IMR-90 (cell line): ENCODE data around the gene XIRP1. TPM values are rescaled to one million over a fixed set of nuclear protein-coding genes. Genes with fewer than 3 reads are reported as not detected.

ENCODE experiments used
- ATAC-seq: fragments of 200-7000 bp; cut with Tn5 transposase; 2 replicates; pipeline ENCODE4 v1.9.1; 2020; ENCODE audit warnings: low read depth, mild to moderate bottlenecking, moderate library complexity
- BruUV-seq: library from RNA; stranded (reverse); fragments of 400-500 nt; replicated peaks from 2 replicates; lab custom pipeline; 2021; lab: Mats Ljungman, UMichigan
- CTCF ChIA-PET: fragments of 300-600 bp; formaldehyde crosslinking; extraction: SDS; loops from one replicate; lab custom pipeline; 2021; ENCODE audit warnings: antibody characterized with exemption; lab: Yijun Ruan, JAX
- POLR2A ChIA-PET: fragments of 300-600 bp; sonication (Branson Sonifier 250); formaldehyde crosslinking; loops from one replicate; lab custom pipeline; 2022; ENCODE audit warnings: antibody characterized with exemption; ENCODE audit not compliant: unreplicated experiment; lab: Charles Lee
- DNase-seq: peaks from one replicate; pipeline ENCODE4 v3.0.0; 2013
- H2AFZ ChIP-seq: replicated peaks from 2 replicates; pipeline ENCODE3; 2013; ENCODE audit warnings: low read length, mild to moderate bottlenecking; ENCODE audit not compliant: poor library complexity
- H2AK5ac ChIP-seq: 2 replicates; pipeline ENCODE4 v1.6.1; 2013; ENCODE audit warnings: low read depth, low read length, inconsistent platforms
- H2AK9ac ChIP-seq: replicated peaks from 2 replicates; pipeline ENCODE3; 2013; ENCODE audit warnings: mild to moderate bottlenecking, low read depth, low read length, moderate library complexity; ENCODE audit not compliant: poor library complexity
- H2BK120ac ChIP-seq: 2 replicates; pipeline ENCODE4 v1.6.1; 2013; ENCODE audit warnings: low read depth, low read length, inconsistent platforms
- H2BK15ac ChIP-seq: 3 replicates; pipeline ENCODE4 v1.6.1; 2013; ENCODE audit warnings: low read depth, low read length, inconsistent platforms
- H2BK20ac ChIP-seq: 2 replicates; pipeline ENCODE4 v1.6.1; 2013; ENCODE audit warnings: low read depth, mild to moderate bottlenecking, inconsistent platforms, low read length, moderate library complexity
- H2BK5ac ChIP-seq: 2 replicates; pipeline ENCODE4 v1.6.1; 2013; ENCODE audit warnings: mild to moderate bottlenecking, low read depth, low read length, inconsistent platforms; ENCODE audit not compliant: poor library complexity, severe bottlenecking
- H3K14ac ChIP-seq: replicated peaks from 2 replicates; pipeline ENCODE4 v1.6.1; 2013; ENCODE audit warnings: low read depth, low read length, inconsistent platforms
- H3K18ac ChIP-seq: 2 replicates; pipeline ENCODE4 v1.6.1; 2013; ENCODE audit warnings: low read depth, low read length, control low read depth
- H3K23ac ChIP-seq: 2 replicates; pipeline ENCODE4 v1.6.1; 2013; ENCODE audit warnings: low read depth, low read length, inconsistent platforms
- H3K27ac ChIP-seq: 2 replicates; pipeline ENCODE4 v1.5.1; 2013; ENCODE audit warnings: mild to moderate bottlenecking, control low read depth, low read length; ENCODE audit not compliant: insufficient read depth
- H3K27me3 ChIP-seq: 2 replicates; pipeline ENCODE4 v1.6.1; 2013; ENCODE audit warnings: low read length; ENCODE audit not compliant: control insufficient read depth, insufficient read depth
- H3K36me3 ChIP-seq: 2 replicates; pipeline ENCODE4 v1.6.1; 2013; ENCODE audit warnings: low read length, mixed read lengths; ENCODE audit not compliant: control insufficient read depth, insufficient read depth
- H3K4ac ChIP-seq: 2 replicates; pipeline ENCODE4 v1.6.1; 2013; ENCODE audit warnings: low read depth, low read length, inconsistent platforms
- H3K4me1 ChIP-seq: 2 replicates; pipeline ENCODE4 v1.6.1; 2013; ENCODE audit warnings: low read length, mixed read lengths; ENCODE audit not compliant: control insufficient read depth, insufficient read depth
- H3K4me2 ChIP-seq: 2 replicates; pipeline ENCODE4 v1.6.1; 2013; ENCODE audit warnings: low read depth, mild to moderate bottlenecking, control low read depth, low read length, moderate library complexity
- H3K4me3 ChIP-seq: 2 replicates; pipeline ENCODE4 v1.5.1; 2013; ENCODE audit warnings: low read depth, mild to moderate bottlenecking, control low read depth, low read length, moderate library complexity; ENCODE audit not compliant: insufficient read depth
- H3K56ac ChIP-seq: 2 replicates; pipeline ENCODE4 v1.6.1; 2013; ENCODE audit warnings: low read length, inconsistent platforms; ENCODE audit not compliant: insufficient read depth; ENCODE audit errors: extremely low read depth
- H3K79me1 ChIP-seq, 2 experiments: 2 replicates each; pipeline ENCODE4 v1.6.1; 2013; ENCODE audit warnings: low read length in 2 of 2, inconsistent platforms in 1 of 2, low read depth in 1 of 2
- H3K9ac ChIP-seq: 2 replicates; pipeline ENCODE4 v1.6.1; 2013; ENCODE audit warnings: low read depth, low read length, control low read depth
- H3K9me1 ChIP-seq: 2 replicates; pipeline ENCODE4 v1.6.1; 2013; ENCODE audit warnings: low read length, inconsistent platforms; ENCODE audit not compliant: insufficient read depth
- H3K9me3 ChIP-seq: 2 replicates; pipeline ENCODE4 v1.6.1; 2013; ENCODE audit warnings: low read length; ENCODE audit not compliant: control insufficient read depth, insufficient read depth
- H4K20me1 ChIP-seq: 2 replicates; pipeline ENCODE4 v1.6.1; 2013; ENCODE audit warnings: low read length, inconsistent platforms; ENCODE audit not compliant: insufficient read depth
- H4K5ac ChIP-seq: 2 replicates; pipeline ENCODE4 v1.6.1; 2013; ENCODE audit warnings: mild to moderate bottlenecking, low read depth, low read length, control low read depth
- H4K8ac ChIP-seq, 2 experiments: 2 replicates each; pipeline ENCODE4 v1.6.1; 2013; ENCODE audit warnings: low read depth in 2 of 2, low read length in 2 of 2, control low read depth in 1 of 2, inconsistent platforms in 1 of 2
- H4K91ac ChIP-seq: 2 replicates; pipeline ENCODE4 v1.6.1; 2013; ENCODE audit warnings: low read depth, low read length, inconsistent platforms; ENCODE audit not compliant: insufficient read depth
- BHLHE40 ChIP-seq: fragments of 150-350 bp; IDR thresholded peaks from 2 replicates; pipeline ENCODE4 v1.6.1; 2016; ENCODE audit warnings: mild to moderate bottlenecking, low read depth, low read length
- CEBPB ChIP-seq: IDR thresholded peaks from 2 replicates; pipeline ENCODE4 v1.6.1; 2012; ENCODE audit warnings: low read depth, low read length, improper control_type of control experiment
- CHD1 ChIP-seq: IDR thresholded peaks from 2 replicates; pipeline ENCODE4 v1.6.1; 2012; ENCODE audit warnings: low read depth, low read length, improper control_type of control experiment
- ELK1 ChIP-seq: fragments of 150-350 bp; IDR thresholded peaks from 2 replicates; pipeline ENCODE4 v1.6.1; 2016; ENCODE audit warnings: low read depth, mild to moderate bottlenecking, low read length, moderate library complexity, borderline replicate concordance
- MAFK ChIP-seq: IDR thresholded peaks from 2 replicates; pipeline ENCODE4 v1.6.1; 2012; ENCODE audit warnings: low read depth, low read length, improper control_type of control experiment
- MAZ ChIP-seq: IDR thresholded peaks from 2 replicates; pipeline ENCODE4 v1.6.1; 2012; ENCODE audit warnings: low read depth, mild to moderate bottlenecking, low read length, improper control_type of control experiment, moderate library complexity, borderline replicate concordance
- MXI1 ChIP-seq: IDR thresholded peaks from 2 replicates; pipeline ENCODE4 v1.6.1; 2012; ENCODE audit warnings: low read depth, mild to moderate bottlenecking, low read length, moderate library complexity, borderline replicate concordance
- NFE2L2 ChIP-seq: fragments of 150-350 bp; IDR thresholded peaks from 2 replicates; pipeline ENCODE4 v1.6.1; 2016; ENCODE audit warnings: low read depth, mild to moderate bottlenecking, low read length
- RAD21 ChIP-seq: IDR thresholded peaks from 2 replicates; pipeline ENCODE4 v1.6.1; 2012; ENCODE audit warnings: low read length, improper control_type of control experiment
- RCOR1 ChIP-seq: IDR thresholded peaks from 2 replicates; pipeline ENCODE4 v1.6.1; 2012; ENCODE audit warnings: mild to moderate bottlenecking, low read length, improper control_type of control experiment; ENCODE audit not compliant: insufficient replicate concordance
- RFX5 ChIP-seq: IDR thresholded peaks from 2 replicates; pipeline ENCODE4 v1.8.0; 2012; ENCODE audit warnings: low read depth, mild to moderate bottlenecking, low read length, moderate library complexity
- USF2 ChIP-seq: fragments of 150-350 bp; IDR thresholded peaks from 2 replicates; pipeline ENCODE4 v1.6.1; 2017; ENCODE audit warnings: mild to moderate bottlenecking, antibody characterized with exemption, low read length, low read depth
- WGBS, 2 experiments: methylation state at CpG; one replicate each; pipeline versions ENCODE4 v1.1.5 to v1.1.7; 2013; ENCODE audit warnings: missing lambda C conversion rate in 2 of 2; ENCODE audit not compliant: insufficient read length in 1 of 2; ENCODE audit errors: extremely low coverage in 2 of 2; 5-methylcytosine and 5-hydroxymethylcytosine counted together
- dilution Hi-C: fragments of 300-500 bp; cut with HindIII; formaldehyde crosslinking; loops from one replicate; pipeline ENCODE4 v1.14.3; 2018; ENCODE audit warnings: low sequenced_read_pairs; ENCODE audit not compliant: unreplicated experiment
- in situ Hi-C: fragments of 300-500 bp; cut with MboI; formaldehyde crosslinking; loops from 3 replicates; pipeline ENCODE4 v1.14.3; 2019; ENCODE audit warnings: low sequenced_read_pairs, inconsistent platforms, mixed read lengths
- intact Hi-C: fragments of 100-400 bp; cut with micrococcal nuclease; formaldehyde crosslinking; loops from 2 replicates; pipeline ENCODE4 v1.10.0; 2022
- polyA plus RNA-seq, 3 experiments: library from polyadenylated mRNA; depleted of rRNA; stranded (reverse); fragments of >200 nt; gene quantifications; 2 replicates each; pipeline ENCODE4 v1.2.3, GENCODE V29; 2012; ENCODE audit warnings: low replicate concordance in 1 of 3
- total RNA-seq: library from RNA; depleted of rRNA; stranded (reverse); fragments of >200 nt; gene quantifications from 2 replicates; pipeline ENCODE4 v1.2.3, GENCODE V29; 2012

The XIRP1 gene
- total and polyA plus RNA-seq, 2 of the 4 experiments (the other 2 are of a cell fraction) = under 0.01 to 0.07 TPM

GRCh38 chr3:39189150-39189958, 3.0 kb downstream of the XIRP1 start (continued):
- TF ChIP-seq MAZ = no peak

GRCh38 chr3:39188271-39189149, 3.9 kb downstream of the XIRP1 start:
- ChIA-PET POLR2A (no interaction called here), CTCF (interaction anchor here (0.8 to 3.0 kb wide), 4 partner anchors 9 to 104 kb away, joined by 3 to 13 read pairs (median 4); no protein-coding TSS in a partner anchor)
- no peak for ATAC-seq
- TF ChIP-seq MAFK (no peak), RFX5 (no peak), MXI1 (no peak), CEBPB (no peak), CHD1 (no peak), MAZ (no peak), NFE2L2 (no peak), ELK1 (no peak), RAD21 (no peak), BHLHE40 (no peak), USF2 (no peak), RCOR1 (no peak)

More at GRCh38 chr3:39188271-39189149, 3.9 kb downstream of the XIRP1 start:
- Histone ChIP-seq H2AFZ (no peak overlapping the region), H4K8ac (no peak overlapping the region), H3K9me1 (peaks cover 12% of the 10 kb centered on the region), H2BK120ac (no peak overlapping the region), H3K18ac (no peak overlapping the region), H4K20me1 (no peaks in the 10 kb centered on the region; the same call in 1 of the 2 replicates), H4K5ac (no peak overlapping the region), H2AK9ac (no peak overlapping the region), H2BK5ac (no peak overlapping the region), H3K9ac (no peak overlapping the region), H3K36me3 (no peaks in the 10 kb centered on the region), H3K4me3 (no peak overlapping the region), H3K14ac (no peak overlapping the region), H3K4me1 (peaks cover 9% of the 10 kb centered on the region), H3K27ac (no peak overlapping the region), H3K4me2 (no peak overlapping the region), H3K4ac (no peak overlapping the region), H2BK20ac (no peak overlapping the region), H3K56ac (no peak overlapping the region), H2BK15ac (no peak overlapping the region), H3K27me3 (no peaks in the 10 kb centered on the region), H3K79me1 (no peaks in the 10 kb centered on the region), H3K9me3 (no peaks in the 10 kb centered on the region), H3K23ac (no peak overlapping the region), H4K91ac (no peak overlapping the region), H2AK5ac (no peak overlapping the region)
- WGBS, 2 experiments = 84% methylated on average over 30 of the region's 35 CpGs; no CpG with 5 or more reads in 1 of the 2 experiments
- no TSS peak for BruUV-seq
- in situ Hi-C loops = no loop called here
- DNase-seq = no peak
- intact Hi-C loops = loop anchor here (2.0 kb wide), 1 partner anchor 62 kb away; no protein-coding TSS in a partner anchor
- dilution Hi-C loops = no loop called here
